Trophoblast cell (in vitro differentiated cells and primary cell): ENCODE data around the gene TAF11.
"Not testable (repeated sequence)": the region's sequence is repeated elsewhere in the genome, so short reads cannot be mapped to it uniquely, and the experiment has no call there.

Experiments
- DNase-seq, 2 donors: peaks; one replicate each; pipeline ENCODE4 v3.0.0-alpha.2; 2016
- H2AFZ ChIP-seq: 2 replicates; pipeline ENCODE4 v1.6.1; 2013; ENCODE audit warnings: low read length, moderate library complexity, mild to moderate bottlenecking; ENCODE audit not compliant: insufficient read depth, poor library complexity
- H2AK5ac ChIP-seq: 2 replicates; pipeline ENCODE4 v1.6.1; 2013; ENCODE audit warnings: mild to moderate bottlenecking, low read length
- H2BK120ac ChIP-seq: 2 replicates; pipeline ENCODE4 v1.6.1; 2013; ENCODE audit warnings: low read length, mild to moderate bottlenecking, moderate library complexity; ENCODE audit not compliant: insufficient read depth, poor library complexity
- H2BK12ac ChIP-seq: 2 replicates; pipeline ENCODE4 v1.6.1; 2013; ENCODE audit warnings: mild to moderate bottlenecking, low read length, moderate library complexity
- H2BK5ac ChIP-seq: 2 replicates; pipeline ENCODE4 v1.6.1; 2013; ENCODE audit warnings: low read length, low read depth, moderate library complexity, mild to moderate bottlenecking; ENCODE audit not compliant: poor library complexity
- H3K14ac ChIP-seq: 2 replicates; pipeline ENCODE4 v1.6.1; 2013; ENCODE audit warnings: mild to moderate bottlenecking, low read length
- H3K18ac ChIP-seq: 2 replicates; pipeline ENCODE4 v1.6.1; 2013; ENCODE audit warnings: mild to moderate bottlenecking, low read length
- H3K23ac ChIP-seq: 2 replicates; pipeline ENCODE4 v1.6.1; 2013; ENCODE audit warnings: low read length
- H3K27ac ChIP-seq: 2 replicates; pipeline ENCODE4 v1.5.1; 2013; ENCODE audit warnings: low read depth, mild to moderate bottlenecking, inconsistent platforms, low read length, moderate library complexity
- H3K27me3 ChIP-seq: 2 replicates; pipeline ENCODE4 v1.6.1; 2013; ENCODE audit warnings: inconsistent platforms, mild to moderate bottlenecking, low read length, moderate library complexity; ENCODE audit not compliant: insufficient read depth
- H3K36me3 ChIP-seq, 2 experiments: 1 replicate in 1 of 2; 2 replicates in 1 of 2; pipeline ENCODE4 v1.6.1; 2013; ENCODE audit warnings: low read length in 2 of 2, mild to moderate bottlenecking in 2 of 2, moderate library complexity in 1 of 2; ENCODE audit not compliant: insufficient read depth in 2 of 2, control insufficient read depth in 1 of 2
- H3K4ac ChIP-seq: 2 replicates; pipeline ENCODE4 v1.6.1; 2013; ENCODE audit warnings: low read depth, mild to moderate bottlenecking, low read length, moderate library complexity
- H3K4me1 ChIP-seq, 2 experiments: 1 replicate in 1 of 2; 2 replicates in 1 of 2; pipeline ENCODE4 v1.6.1; 2013; ENCODE audit warnings: low read length in 2 of 2, mild to moderate bottlenecking in 2 of 2, moderate library complexity in 1 of 2; ENCODE audit not compliant: insufficient read depth in 2 of 2, control insufficient read depth in 1 of 2
- H3K4me2 ChIP-seq: 2 replicates; pipeline ENCODE4 v1.6.1; 2013; ENCODE audit warnings: inconsistent platforms, mild to moderate bottlenecking, low read length, moderate library complexity
- H3K4me3 ChIP-seq: 2 replicates; pipeline ENCODE4 v1.5.1; 2013; ENCODE audit warnings: mild to moderate bottlenecking, low read depth, low read length, inconsistent platforms
- H3K79me1 ChIP-seq: one replicate; pipeline ENCODE4 v1.6.1; 2013; ENCODE audit warnings: low read length
- H3K79me2 ChIP-seq: 2 replicates; pipeline ENCODE4 v1.6.1; 2013; ENCODE audit warnings: low read length, mild to moderate bottlenecking; ENCODE audit not compliant: control insufficient read depth, insufficient read depth, poor library complexity
- H3K9ac ChIP-seq: 2 replicates; pipeline ENCODE4 v1.6.1; 2013; ENCODE audit warnings: mild to moderate bottlenecking, low read length
- H3K9me3 ChIP-seq: 2 replicates; pipeline ENCODE4 v1.6.1; 2013; ENCODE audit warnings: low read depth, mild to moderate bottlenecking, control low read depth, inconsistent platforms, low read length; ENCODE audit not compliant: insufficient read depth
- H4K12ac ChIP-seq: 2 replicates; pipeline ENCODE4 v1.6.1; 2013; ENCODE audit warnings: low read depth, mild to moderate bottlenecking, low read length, moderate library complexity
- H4K8ac ChIP-seq: 2 replicates; pipeline ENCODE4 v1.6.1; 2013; ENCODE audit warnings: low read depth, mild to moderate bottlenecking, low read length, moderate library complexity
- H4K91ac ChIP-seq: one replicate; pipeline ENCODE4 v1.6.1; 2013; ENCODE audit warnings: low read depth, mild to moderate bottlenecking, low read length, moderate library complexity
- WGBS: extraction: QIAGEN DNeasy Blood & Tissue Kit; methylation state at CpG from one replicate; pipeline ENCODE4 v1.1.7; 2013; ENCODE audit warnings: missing lambda C conversion rate; ENCODE audit not compliant: insufficient read length, insufficient coverage; ENCODE audit errors: extremely low coverage; 5-methylcytosine and 5-hydroxymethylcytosine counted together

Gene TAF11

DNA sequence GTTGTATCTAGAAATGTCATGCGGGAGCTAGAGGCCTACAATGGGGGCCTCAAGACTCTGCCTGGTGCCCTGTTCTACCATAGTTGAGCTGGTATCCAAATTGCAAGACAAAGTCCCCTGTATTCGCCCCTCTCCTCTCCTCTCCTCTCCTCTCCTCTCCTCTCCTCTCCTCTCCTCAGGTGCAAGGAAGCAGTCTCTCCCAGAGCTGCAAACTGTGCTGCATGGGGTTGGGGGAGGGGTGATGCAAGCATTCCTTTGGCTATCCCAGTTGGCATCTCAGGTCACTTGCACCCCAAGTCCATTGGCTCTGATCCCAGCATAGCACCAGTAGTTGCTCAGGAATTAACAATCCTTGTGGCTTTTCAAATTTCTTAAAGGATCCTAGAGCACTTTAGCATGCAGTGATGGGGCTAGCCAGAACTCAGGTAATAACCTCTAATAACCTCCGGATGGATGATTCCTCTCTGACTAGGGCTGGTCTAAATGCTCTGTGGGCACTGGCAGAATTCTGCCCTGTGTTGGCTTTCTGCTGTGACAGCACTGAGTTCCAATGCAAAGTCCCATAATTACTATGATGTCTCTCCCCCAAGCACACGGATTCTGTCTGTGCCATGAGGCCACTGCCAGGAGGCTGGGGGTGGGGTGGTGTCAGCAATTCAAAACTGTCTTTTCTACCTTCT is 35.3 kb downstream of the TAF11 start:
- Histone ChIP-seq H3K4me3 (no peak overlapping the region), H4K91ac (no peak overlapping the region), H2BK12ac (no peak overlapping the region)

DNA sequence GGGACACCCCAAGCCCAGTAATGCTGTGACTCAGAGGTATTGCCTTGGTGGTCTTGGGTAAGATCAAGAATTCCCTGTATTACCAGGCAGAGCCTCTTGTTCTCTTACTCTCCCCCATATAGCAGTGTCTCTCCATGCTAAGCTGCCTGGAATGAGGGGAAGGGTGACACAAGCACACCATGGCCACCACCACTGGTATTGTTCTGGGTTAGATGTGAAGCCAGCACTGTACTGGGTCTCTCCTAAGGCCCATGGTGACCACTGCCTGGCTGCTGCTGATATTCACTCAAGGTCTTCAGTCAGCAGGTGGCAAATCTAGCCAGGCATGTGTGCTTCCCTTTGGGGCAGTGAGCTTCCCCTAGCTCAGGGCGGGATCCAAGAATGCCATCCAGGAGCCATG is 36.5 kb downstream of the TAF11 start:
- H2AFZ ChIP-seq = no peak overlapping the region
- H2AK5ac ChIP-seq = no peak overlapping the region
- no peaks in the 10 kb centered on the region for H3K79me2 ChIP-seq
- H3K27me3 ChIP-seq = no peaks in the 10 kb centered on the region
- H4K91ac ChIP-seq = no peak overlapping the region
- H2BK120ac ChIP-seq = no peak overlapping the region
- no peak overlapping the region for H3K4me2 ChIP-seq
- no peak for DNase-seq
- WGBS = no CpG with 5 or more reads among the region's 1 CpG
- H2BK12ac ChIP-seq = no peak overlapping the region
- no peak overlapping the region for H3K4me3 ChIP-seq
- no peak overlapping the region for H2BK5ac ChIP-seq
- H3K36me3 ChIP-seq = peaks cover 8 to 10% of the 10 kb centered on the region in 2 experiments
- H4K8ac ChIP-seq = no peak overlapping the region
- H3K4me1 ChIP-seq = no peaks in the 10 kb centered on the region
- no peak overlapping the region for H3K9ac ChIP-seq
- no peaks in the 10 kb centered on the region for H3K79me1 ChIP-seq
- H4K12ac ChIP-seq = no peak overlapping the region
- no peak overlapping the region for H3K27ac ChIP-seq
- no peak overlapping the region for H3K18ac ChIP-seq
- H3K9me3 ChIP-seq = peaks cover 4% of the 10 kb centered on the region
- no peak overlapping the region for H3K14ac ChIP-seq
- no peak overlapping the region for H3K23ac ChIP-seq
- H3K4ac ChIP-seq = no peak overlapping the region

More for the DNA sequence above, 35.3 kb downstream of the TAF11 start:
- H3K9ac ChIP-seq = no peak overlapping the region
- H3K79me2 ChIP-seq = no peaks in the 10 kb centered on the region
- H3K79me1 ChIP-seq = no peaks in the 10 kb centered on the region
- no peak overlapping the region for H3K4ac ChIP-seq
- H2BK5ac ChIP-seq = no peak overlapping the region
- peaks cover 4% of the 10 kb centered on the region for H3K9me3 ChIP-seq
- no peak overlapping the region for H3K27ac ChIP-seq
- no peak overlapping the region for H3K4me2 ChIP-seq
- no CpG with 5 or more reads among the region's 4 CpGs for WGBS
- no peak overlapping the region for H2BK120ac ChIP-seq
- peaks cover 8 to 11% of the 10 kb centered on the region in 2 experiments for H3K36me3 ChIP-seq
- H2AFZ ChIP-seq = no peak overlapping the region
- no peaks in the 10 kb centered on the region for H3K27me3 ChIP-seq
- H4K12ac ChIP-seq = no peak overlapping the region
- no peak overlapping the region for H3K14ac ChIP-seq
- H4K8ac ChIP-seq = no peak overlapping the region
- H3K18ac ChIP-seq = no peak overlapping the region
- H3K4me1 ChIP-seq = no peaks in the 10 kb centered on the region
- no peak for DNase-seq
- no peak overlapping the region for H2AK5ac ChIP-seq
- H3K23ac ChIP-seq = no peak overlapping the region

DNA sequence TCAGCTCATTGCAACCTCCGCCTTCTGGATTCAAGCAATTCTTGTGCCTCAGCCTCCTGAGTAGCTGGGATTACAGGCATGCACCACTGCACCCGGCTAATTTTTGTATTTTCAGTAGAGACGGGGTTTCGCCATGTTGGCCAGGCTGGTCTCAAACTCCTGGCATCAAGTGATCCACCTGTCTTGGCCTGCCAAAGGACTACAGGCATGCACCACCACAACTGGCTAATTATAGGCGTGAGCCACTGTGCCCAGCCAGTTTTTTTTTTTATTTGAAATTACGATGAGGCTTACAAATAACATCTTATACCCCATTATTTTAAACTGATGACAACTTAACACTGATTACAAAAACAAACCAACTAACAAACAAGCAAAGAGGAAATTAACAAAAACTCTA is 38.8 kb downstream of the TAF11 start:
- not testable (repeated sequence) for H3K79me2 ChIP-seq, H3K4me1 ChIP-seq, H3K27ac ChIP-seq, H4K12ac ChIP-seq, H2AFZ ChIP-seq, H2AK5ac ChIP-seq, H3K4me2 ChIP-seq, H2BK120ac ChIP-seq, H3K79me1 ChIP-seq, H3K9ac ChIP-seq, H3K27me3 ChIP-seq, H4K91ac ChIP-seq, H3K4me3 ChIP-seq, H2BK12ac ChIP-seq, H3K23ac ChIP-seq, H2BK5ac ChIP-seq, H4K8ac ChIP-seq, H3K9me3 ChIP-seq, H3K18ac ChIP-seq, DNase-seq, H3K36me3 ChIP-seq, H3K14ac ChIP-seq, H3K4ac ChIP-seq
- WGBS = no CpG with 5 or more reads among the region's 6 CpGs

- no peak overlapping the region for H3K23ac ChIP-seq
- no peak overlapping the region for H2BK5ac ChIP-seq
- no peak overlapping the region for H3K9ac ChIP-seq
- no peak overlapping the region for H3K4me3 ChIP-seq
- peaks cover 2% of the 10 kb centered on the region for H3K79me2 ChIP-seq
- peaks cover 2 to 9% of the 10 kb centered on the region in 2 experiments for H3K36me3 ChIP-seq
- peak overlapping the region; percentile 91 for H3K18ac ChIP-seq
- peaks cover 12 to 15% of the 10 kb centered on the region in 2 experiments for H3K4me1 ChIP-seq
- peak overlapping the region; percentile 43 for H4K8ac ChIP-seq
- H3K4ac ChIP-seq = peak overlapping the region; percentile 39
- peak overlapping the region; percentile 68 for H2BK120ac ChIP-seq
- no peak overlapping the region for H3K4me2 ChIP-seq
- H3K27ac ChIP-seq = no peak overlapping the region
- H4K91ac ChIP-seq = peak overlapping the region; percentile 60
- H3K14ac ChIP-seq = peak overlapping the region; percentile 52
- H4K12ac ChIP-seq = peak overlapping the region; percentile 20
- no peaks in the 10 kb centered on the region for H3K9me3 ChIP-seq
- H3K27me3 ChIP-seq = no peaks in the 10 kb centered on the region
- peak overlapping the region; percentile 21 for H2AFZ ChIP-seq
- peaks cover 7% of the 10 kb centered on the region for H3K79me1 ChIP-seq
- DNase-seq = no peak
- peak overlapping the region; percentile 89 for H2AK5ac ChIP-seq
- WGBS = no CpG with 5 or more reads among the region's 15 CpGs
- H2BK12ac ChIP-seq = peak overlapping the region; percentile 45
Measured at GRCh38 chr6:34839666-34840352, 48.0 kb downstream of the TAF11 start.
